NCI-H1417 treated with DMSO at 0.1 percent for 48 hours (cell line): ENCODE data around the gene BMAL1.

ENCODE experiments used
- DNase-seq: peaks from one replicate; lab custom pipeline; 2025; lab: John Stamatoyannopoulos, UW

Gene BMAL1

GRCh38 chr11:13317293-13318080 lies 39.9 kb downstream of the BMAL1 start:
- no peak for DNase-seq

DNA sequence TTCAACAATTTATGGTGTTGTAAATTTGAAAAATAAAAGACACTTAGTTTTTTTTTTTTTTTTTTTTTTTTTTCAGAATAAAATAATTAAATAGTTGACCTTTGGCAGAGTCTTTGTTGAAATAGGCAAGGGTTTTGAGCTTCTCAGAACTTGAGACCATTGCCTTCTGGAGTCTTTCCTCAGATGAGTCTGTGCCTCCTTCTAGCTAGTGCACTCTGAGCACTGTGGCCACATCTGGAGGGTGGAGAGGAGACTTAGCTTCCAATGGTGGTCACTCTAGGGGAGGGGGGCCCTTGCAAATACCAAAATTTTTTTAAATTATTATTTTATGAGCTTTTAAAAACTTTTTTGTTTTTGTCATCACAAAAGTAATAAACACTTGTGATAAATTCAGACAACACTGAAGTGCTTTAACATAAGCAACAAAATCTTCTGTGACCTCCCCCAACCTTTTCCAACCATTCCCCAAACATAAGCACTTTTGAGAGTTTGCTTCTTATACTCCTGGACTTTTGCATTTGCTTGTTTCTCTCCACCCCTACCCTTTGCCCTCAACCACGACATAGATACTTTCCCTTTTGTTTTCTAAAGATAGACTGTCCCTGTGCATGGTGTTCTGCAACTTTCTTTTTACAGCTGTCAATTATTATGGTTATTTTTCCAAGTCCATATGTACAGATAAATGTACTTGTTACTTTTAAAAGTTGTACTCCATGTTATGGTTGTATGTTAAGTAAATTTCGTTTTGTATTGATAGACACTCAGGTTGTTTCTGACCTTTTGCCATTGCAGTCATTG lies 41.1 kb downstream of the BMAL1 start:
- no peak for DNase-seq

GRCh38 chr11:13320688-13321087 lies 43.1 kb downstream of the BMAL1 start:
- DNase-seq, result no peak

DNA sequence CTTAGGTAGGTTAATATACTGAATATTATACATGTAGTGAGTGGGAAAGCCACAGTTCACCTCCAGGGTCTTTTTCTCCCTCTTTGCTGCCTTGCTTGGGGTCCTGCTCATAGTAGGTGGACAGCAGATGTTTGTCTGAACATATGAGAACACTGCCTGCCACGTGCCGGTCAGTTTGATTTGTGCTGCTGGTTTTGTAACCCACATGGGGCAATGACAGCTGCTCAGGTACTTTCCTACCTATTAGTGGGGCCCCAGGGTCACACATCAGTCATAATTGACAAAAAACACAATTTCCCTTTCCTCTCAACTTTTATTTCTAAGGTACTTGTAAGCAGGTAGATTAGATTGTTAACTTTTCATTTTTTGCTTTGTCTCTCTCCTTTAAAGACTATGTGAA lies 43.8 kb downstream of the BMAL1 start:
- DNase-seq, result no peak

- no peak for DNase-seq
Observed at GRCh38 chr11:13324141-13324540, 46.6 kb downstream of the BMAL1 start.

- no peak for DNase-seq
Observed at GRCh38 chr11:13324709-13325108, 47.1 kb downstream of the BMAL1 start.

GRCh38 chr11:13327421-13327820 lies 49.8 kb downstream of the BMAL1 start:
- no peak for DNase-seq

GRCh38 chr11:13328286-13328685 lies 50.7 kb downstream of the BMAL1 start:
- DNase-seq, result no peak

GRCh38 chr11:13329670-13330356 lies 52.2 kb downstream of the BMAL1 start:
- peak; percentile 67 for DNase-seq

DNA sequence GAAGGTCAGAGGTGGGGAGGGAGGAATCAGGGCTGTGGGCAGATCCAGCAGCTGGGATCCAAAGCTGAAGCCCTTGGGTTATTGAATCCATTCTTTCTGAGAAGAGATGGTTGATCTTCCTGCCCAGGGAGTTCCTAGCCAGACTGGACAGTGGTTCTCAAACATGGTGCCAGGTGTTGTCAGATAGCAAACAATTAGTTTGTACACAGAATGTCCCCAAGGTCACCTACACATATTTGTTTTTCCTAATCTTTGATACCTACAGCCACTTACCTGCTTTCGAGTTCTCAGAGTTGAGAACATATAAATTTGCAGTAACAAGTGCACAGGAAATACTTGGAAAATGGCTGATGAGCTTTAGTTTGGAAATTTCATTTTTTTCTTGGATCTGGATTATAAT lies 54.5 kb downstream of the BMAL1 start:
- no peak for DNase-seq

GRCh38 chr11:13333456-13333957 lies 55.9 kb downstream of the BMAL1 start:
- no peak for DNase-seq

- DNase-seq, result no peak
Observed at GRCh38 chr11:13334034-13334786, 56.6 kb downstream of the BMAL1 start.

GRCh38 chr11:13335319-13335718 lies 57.7 kb downstream of the BMAL1 start:
- no peak for DNase-seq

- no peak for DNase-seq
Observed at GRCh38 chr11:13336246-13336878, 58.8 kb downstream of the BMAL1 start.

DNA sequence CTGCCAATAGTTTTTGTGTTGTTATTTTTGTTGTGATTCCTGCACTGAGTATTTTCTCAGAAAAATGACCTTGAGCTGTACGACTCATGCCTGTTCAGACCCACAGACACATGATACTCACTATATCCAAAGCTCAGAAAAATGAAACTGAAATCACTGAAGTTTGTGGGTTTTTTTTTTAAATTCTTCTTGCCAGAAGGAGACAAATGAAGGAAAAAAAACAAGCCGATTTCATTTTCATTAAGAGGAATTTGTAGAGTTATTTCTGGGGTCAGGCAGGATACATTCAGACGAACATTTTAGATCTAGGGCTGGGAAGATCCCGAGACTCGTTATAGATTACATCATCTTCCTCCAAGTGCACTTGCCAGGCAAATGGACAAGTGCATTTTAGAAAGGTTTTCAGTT lies 60.4 kb downstream of the BMAL1 start:
- no peak for DNase-seq

GRCh38 chr11:13338427-13339069 lies 61.0 kb downstream of the BMAL1 start:
- DNase-seq, result no peak

GRCh38 chr11:13339195-13340153 lies 61.9 kb downstream of the BMAL1 start:
- no peak for DNase-seq

- DNase-seq, result no peak
Observed at GRCh38 chr11:13341026-13341425, 63.4 kb downstream of the BMAL1 start.

- DNase-seq, result no peak
Observed at GRCh38 chr11:13343067-13343466, 65.5 kb downstream of the BMAL1 start.
